RPMI7951 (cell line): ENCODE measurements around the gene DLK1. TPM values are rescaled to one million over a fixed set of nuclear protein-coding genes. Genes with fewer than 3 reads are reported as not detected.

ENCODE experiments used
- DNase-seq: peaks from one replicate; pipeline ENCODE4 v3.0.0-alpha.2; 2012; ENCODE audit warnings: low read depth
- total RNA-seq: library from RNA; depleted of rRNA; stranded (reverse); fragments of >200 nt; shearing (Covaris generic); gene quantifications from 2 replicates; pipeline ENCODE4 v1.2.3, GENCODE V29; 2014

The DLK1 gene
- total RNA-seq, 1 experiment from 2014 or later: not detected

GRCh38 chr14:100714258-100714892, 12.3 kb upstream of the DLK1 start:
- DNase-seq: peak; percentile 18

DNA sequence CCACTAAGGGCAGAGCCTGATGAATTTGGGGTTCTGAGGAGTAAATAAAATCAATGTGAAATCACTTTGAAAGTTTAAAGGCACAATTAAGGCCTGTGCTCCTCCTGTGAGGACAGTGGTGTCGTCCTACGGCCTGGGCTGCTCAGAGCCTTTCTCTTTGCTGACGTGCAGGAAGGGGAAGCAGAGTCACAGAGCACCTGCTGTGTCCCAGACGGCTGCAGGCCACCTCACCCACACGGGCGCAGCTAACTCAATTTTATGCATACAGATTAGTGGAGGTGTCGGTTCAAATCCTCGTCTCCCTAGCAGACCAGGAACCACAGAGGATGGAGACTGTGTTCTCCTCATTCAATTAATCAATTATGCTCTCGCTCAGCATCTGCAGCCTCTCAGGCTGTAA, 11.4 kb upstream of the DLK1 start:
- no peak for DNase-seq

- no peak for DNase-seq
These were observed 10.9 kb upstream of the DLK1 start for GRCh38 chr14:100715803-100716202.

DNA sequence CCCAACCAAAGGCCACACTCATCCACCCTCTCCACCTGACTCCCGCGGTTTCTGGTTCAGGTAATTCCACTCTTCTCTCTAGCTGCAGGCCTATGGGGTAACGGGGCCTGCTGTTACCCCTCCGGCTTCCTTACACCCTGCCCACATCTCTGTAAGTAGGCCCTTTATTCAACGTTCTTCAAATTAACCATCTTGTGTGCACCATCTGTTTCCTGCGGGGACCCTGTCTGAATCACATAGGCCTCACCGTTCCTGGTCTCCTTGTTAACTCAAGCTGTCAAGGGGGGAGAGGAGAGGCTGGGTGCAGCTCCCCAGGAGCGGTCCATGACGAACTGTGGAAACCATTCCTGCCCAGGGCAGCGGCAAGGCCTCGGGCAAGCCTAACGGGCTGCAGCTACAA, 9.3 kb upstream of the DLK1 start:
- no peak for DNase-seq

DNA sequence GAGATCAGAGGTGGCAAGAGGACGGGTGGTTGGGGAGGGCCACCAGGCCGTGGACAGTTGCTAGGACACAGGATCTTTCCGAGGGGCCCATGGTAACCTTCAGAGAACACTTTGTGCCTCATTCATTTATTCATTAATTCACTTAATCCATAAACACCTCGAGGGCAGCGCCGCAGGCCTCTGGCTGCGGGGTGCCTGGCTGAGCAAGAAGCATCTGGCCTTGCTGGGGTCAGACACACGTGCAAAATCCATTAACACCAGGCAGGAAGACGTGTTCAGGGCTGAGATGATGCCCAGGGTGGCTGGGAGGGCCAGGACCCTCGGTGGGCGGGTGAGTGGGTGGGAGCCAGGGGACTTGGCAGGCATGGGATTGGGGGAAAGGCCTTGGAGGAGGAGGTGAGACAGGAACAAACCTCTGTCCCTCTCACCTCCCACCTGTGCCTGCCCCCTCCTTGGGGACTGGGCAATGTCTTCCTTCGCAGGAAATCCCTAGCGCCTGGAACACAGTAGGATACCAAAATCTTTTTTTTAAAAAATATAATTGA, 6.6 kb upstream of the DLK1 start:
- DNase-seq: no peak

DNA sequence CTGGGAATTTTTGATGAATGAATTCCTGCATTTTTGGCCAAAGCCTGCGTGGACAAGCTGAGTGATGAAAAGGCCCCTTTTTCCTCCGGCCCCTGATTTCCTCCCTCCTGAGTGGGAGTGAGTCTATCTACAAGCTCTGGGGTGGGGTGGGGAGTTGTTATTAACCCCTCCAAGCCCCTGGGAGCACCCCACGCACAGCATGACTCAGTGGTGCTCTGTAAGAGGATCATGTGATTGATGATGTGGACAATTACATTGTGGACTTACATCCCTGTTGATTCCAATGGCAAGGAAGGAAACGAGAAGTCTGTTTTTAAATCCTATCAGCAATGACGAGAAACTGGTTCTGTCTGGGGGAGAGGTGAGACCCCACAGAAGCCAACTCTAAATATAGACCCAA, 5.1 kb upstream of the DLK1 start:
- DNase-seq: no peak

DNA sequence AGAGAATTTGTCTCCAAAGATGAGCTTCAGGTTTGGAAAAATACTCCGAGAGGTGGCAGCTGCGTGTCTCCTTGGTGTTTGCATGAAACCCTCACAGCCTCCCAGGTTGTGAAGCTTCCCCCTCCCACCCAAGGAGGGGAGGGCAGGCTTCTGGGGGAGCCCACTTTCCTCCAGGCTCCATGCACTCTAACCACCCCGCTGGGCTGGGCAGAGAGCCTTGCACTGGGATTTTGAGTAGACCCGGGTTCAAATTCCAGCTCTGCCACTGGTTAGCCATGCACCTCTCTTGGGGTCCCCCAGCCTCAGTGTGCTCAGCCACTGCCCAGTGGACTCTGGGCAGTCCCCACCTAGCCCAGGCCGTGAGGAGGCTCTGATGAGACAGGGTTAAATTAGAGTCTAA, 4.3 kb upstream of the DLK1 start:
- no peak for DNase-seq

- DNase-seq: no peak
These were observed 3.4 kb upstream of the DLK1 start for GRCh38 chr14:100723135-100723829.

GRCh38 chr14:100723830-100724437, 2.8 kb upstream of the DLK1 start:
- DNase-seq: no peak

DNA sequence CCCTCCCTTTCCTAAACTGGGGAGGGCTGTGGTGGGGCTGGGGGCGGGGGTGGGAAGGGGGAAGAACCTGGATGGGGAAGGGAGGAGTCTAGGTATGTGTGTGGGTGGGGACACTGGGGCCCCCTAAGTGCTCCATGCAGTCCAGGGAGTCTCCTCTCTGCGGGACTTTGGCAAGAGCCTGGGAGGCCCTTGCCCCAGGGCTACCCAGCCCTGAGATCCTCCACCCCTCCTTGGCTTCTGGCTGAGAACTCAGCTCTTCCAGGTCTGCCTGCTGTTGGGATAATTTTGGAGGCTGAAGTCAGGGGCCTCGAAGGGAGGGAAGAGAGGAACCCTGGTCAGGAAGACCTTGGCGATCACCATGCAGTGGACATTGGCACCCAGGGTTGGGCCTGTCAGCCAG, 2.2 kb upstream of the DLK1 start:
- DNase-seq: no peak

GRCh38 chr14:100725587-100726387, 905 bp upstream of the DLK1 start:
- DNase-seq: no peak

- no peak for DNase-seq
These were observed 587 bp downstream of the DLK1 start for GRCh38 chr14:100727086-100727872.

DNA sequence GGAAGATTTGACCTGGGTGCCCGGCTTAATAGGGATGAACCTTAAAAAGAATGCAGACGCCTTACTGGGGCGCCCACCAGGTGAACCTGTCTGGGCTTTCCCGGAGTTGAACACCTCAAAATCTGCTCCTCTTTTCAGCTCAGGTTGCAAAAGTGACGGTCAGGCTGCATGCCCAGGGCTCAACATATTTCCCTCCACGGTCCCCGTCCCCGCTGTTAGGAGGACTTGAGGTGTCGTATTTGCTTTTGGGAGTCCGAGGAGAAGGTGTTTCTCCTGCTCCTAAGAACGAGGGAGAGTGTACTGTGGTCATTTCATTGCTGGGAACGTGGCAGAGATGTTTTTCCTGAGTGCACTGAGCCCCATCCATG, 1.2 kb downstream of the DLK1 start:
- no peak for DNase-seq

- no peak for DNase-seq
These were observed 2.3 kb downstream of the DLK1 start for GRCh38 chr14:100728962-100729361.

GRCh38 chr14:100729982-100730381, 3.3 kb downstream of the DLK1 start:
- DNase-seq: no peak

DNA sequence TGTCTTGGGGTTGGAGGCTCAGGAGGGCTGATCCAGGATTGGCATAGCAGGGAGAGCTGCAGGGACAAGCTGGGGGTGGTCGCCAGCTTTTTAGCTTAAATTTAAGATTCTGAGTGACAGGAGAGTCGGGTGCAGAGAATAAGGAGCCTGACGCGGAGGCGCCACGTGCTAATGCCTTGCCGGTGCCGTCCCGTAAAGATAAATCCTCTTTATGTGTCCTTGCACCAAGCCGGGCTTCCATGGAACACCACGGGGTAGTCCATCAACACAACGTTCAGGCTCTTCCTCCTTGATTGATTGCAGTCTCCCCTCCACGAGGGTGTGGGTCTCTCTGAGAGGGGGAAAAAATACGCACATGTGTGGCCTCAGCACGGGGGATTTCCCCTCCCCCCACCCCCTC, 3.9 kb downstream of the DLK1 start:
- no peak for DNase-seq

- DNase-seq: no peak
These were observed 4.4 kb downstream of the DLK1 start for GRCh38 chr14:100731011-100731670.

GRCh38 chr14:100731846-100732765, 5.4 kb downstream of the DLK1 start:
- DNase-seq: no peak

DNA sequence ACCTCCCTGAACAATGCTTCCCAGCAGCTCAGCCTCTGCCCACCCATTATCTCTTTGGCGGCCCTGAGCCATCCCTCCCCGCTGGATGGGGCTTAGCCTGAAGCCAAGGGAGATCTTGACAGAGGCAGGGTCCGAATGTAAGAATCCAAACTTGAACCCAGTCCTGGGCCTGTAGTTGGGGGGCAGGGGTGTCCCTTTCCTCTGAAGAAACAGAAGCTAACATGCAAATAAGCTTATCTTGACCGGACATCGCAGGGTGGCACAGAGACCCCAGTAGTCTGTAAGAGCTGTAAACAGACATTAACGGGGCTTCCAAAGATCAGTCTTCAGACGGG, 6.0 kb downstream of the DLK1 start:
- no peak for DNase-seq
